Measurements from ENCODE around the gene NOC3L. TPM values are rescaled to one million over a fixed set of nuclear protein-coding genes. Genes with fewer than 3 reads are reported as not detected.

NOC3L gene
- total and polyA plus RNA-seq, 2 donors (not counting 1 experiment from before 2014, with no cell fraction given): 10.2 to 42.0 TPM

DNA sequence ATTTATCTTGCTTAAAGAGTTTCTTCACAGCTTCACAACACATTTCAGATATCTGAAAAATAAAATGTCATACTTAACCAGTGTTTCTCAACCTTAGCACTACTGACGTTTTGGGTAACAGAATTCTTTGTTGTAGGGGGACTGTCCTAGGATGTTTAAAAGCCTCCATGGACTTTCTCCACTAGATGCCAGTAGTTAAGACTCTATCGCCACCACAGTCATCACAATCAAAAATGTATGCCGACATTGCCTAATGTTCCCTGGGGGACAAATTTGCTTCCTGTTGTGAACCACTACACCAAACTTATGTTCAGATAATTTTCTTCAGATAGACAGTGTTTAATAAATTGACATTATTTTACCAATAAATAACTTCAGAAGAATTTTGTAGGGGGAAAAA, 13.4 kb downstream of the NOC3L start:
- Histone ChIP-seq H3K36me3 (replicated peaks in 1 of 2; ENCODE audit: control extremely low read depth in 1 of 2, control insufficient read depth in 1 of 2, extremely low read depth in 1 of 2, insufficient read depth in 2 of 2, low read length in 1 of 2) (peaks cover 23 to 56% of the 10 kb centered on the region in 2 experiments), H3K27me3 (replicated peaks in 1 of 4; ENCODE audit: control extremely low read depth in 1 of 4, control insufficient read depth in 3 of 4, insufficient read depth in 4 of 4, low read length in 3 of 4) (no peaks in the 10 kb centered on the region), H3K4me3 (ENCODE audit: control extremely low read depth in 1 of 5, extremely low read depth in 1 of 5, insufficient read depth in 1 of 5, low read depth in 2 of 5, low read length in 4 of 5) (no peak overlapping the region), H4K20me1 (ENCODE audit: control insufficient read depth, insufficient read depth, low read length, poor library complexity, severe bottlenecking) (no peaks in the 10 kb centered on the region), H3K79me2 (ENCODE audit: control insufficient read depth, insufficient read depth, low read length) (no peaks in the 10 kb centered on the region), H3K4me1 (ENCODE audit: control insufficient read depth in 2 of 2, insufficient read depth in 2 of 2, low read length in 2 of 2) (peaks cover 8 to 12% of the 10 kb centered on the region in 2 donors), H3K9ac (ENCODE audit: low read length) (no peak overlapping the region), H3K27ac (ENCODE audit: low read length in 2 of 2) (peak overlapping the region in 1 of 2 donors; percentile 30), H2AFZ (ENCODE audit: insufficient read depth, low read depth, low read length, poor library complexity, severe bottlenecking) (no peak overlapping the region), H3K9me3 (ENCODE audit: control extremely low read depth in 1 of 3, control insufficient read depth in 2 of 3, insufficient read depth in 1 of 3, low read length in 2 of 3) (no peaks in the 10 kb centered on the region), H3K4me2 (replicated peaks; ENCODE audit: low read depth, low read length, poor library complexity, severe bottlenecking) (no peak overlapping the region)
- H3K9me3 Mint-ChIP-seq (ENCODE audit: insufficient read depth): no peaks in the 10 kb centered on the region
- no peak for DNase-seq
- POLR2A ChIA-PET: no interaction called here
- H3K27ac Mint-ChIP-seq: no peak overlapping the region
- CTCF ChIA-PET: interaction anchor here (1.2 to 1.9 kb wide), 2 partner anchors 16 to 53 kb away, joined by 3 to 6 read pairs; partner anchors contain the start of gene TBC1D12
- H3K4me3 Mint-ChIP-seq: no peak overlapping the region
- intact Hi-C loops (cut with micrococcal nuclease): loop anchor here (10.0 kb wide), 1 partner anchor 55 kb away; the partner anchor contains the start of gene TBC1D12
- no peaks in the 10 kb centered on the region for H3K27me3 Mint-ChIP-seq
- peaks cover 12% of the 10 kb centered on the region for H3K4me1 Mint-ChIP-seq
- no peak for ATAC-seq (ENCODE audit: low read depth)
- WGBS (ENCODE audit: insufficient coverage): no CpG with 5 or more reads among the region's 3 CpGs
- TF ChIP-seq, protein P1, sequence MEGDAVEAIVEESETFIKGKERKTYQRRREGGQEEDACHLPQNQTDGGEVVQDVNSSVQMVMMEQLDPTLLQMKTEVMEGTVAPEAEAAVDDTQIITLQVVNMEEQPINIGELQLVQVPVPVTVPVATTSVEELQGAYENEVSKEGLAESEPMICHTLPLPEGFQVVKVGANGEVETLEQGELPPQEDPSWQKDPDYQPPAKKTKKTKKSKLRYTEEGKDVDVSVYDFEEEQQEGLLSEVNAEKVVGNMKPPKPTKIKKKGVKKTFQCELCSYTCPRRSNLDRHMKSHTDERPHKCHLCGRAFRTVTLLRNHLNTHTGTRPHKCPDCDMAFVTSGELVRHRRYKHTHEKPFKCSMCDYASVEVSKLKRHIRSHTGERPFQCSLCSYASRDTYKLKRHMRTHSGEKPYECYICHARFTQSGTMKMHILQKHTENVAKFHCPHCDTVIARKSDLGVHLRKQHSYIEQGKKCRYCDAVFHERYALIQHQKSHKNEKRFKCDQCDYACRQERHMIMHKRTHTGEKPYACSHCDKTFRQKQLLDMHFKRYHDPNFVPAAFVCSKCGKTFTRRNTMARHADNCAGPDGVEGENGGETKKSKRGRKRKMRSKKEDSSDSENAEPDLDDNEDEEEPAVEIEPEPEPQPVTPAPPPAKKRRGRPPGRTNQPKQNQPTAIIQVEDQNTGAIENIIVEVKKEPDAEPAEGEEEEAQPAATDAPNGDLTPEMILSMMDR (IDR thresholded peaks at IDR 0.05): no peak
- TF ChIP-seq EZH2 (IDR thresholded peaks at IDR 0.05; ENCODE audit: borderline replicate concordance, insufficient read depth, low read depth, low read length, poor library complexity, severe bottlenecking): no peak

DNA sequence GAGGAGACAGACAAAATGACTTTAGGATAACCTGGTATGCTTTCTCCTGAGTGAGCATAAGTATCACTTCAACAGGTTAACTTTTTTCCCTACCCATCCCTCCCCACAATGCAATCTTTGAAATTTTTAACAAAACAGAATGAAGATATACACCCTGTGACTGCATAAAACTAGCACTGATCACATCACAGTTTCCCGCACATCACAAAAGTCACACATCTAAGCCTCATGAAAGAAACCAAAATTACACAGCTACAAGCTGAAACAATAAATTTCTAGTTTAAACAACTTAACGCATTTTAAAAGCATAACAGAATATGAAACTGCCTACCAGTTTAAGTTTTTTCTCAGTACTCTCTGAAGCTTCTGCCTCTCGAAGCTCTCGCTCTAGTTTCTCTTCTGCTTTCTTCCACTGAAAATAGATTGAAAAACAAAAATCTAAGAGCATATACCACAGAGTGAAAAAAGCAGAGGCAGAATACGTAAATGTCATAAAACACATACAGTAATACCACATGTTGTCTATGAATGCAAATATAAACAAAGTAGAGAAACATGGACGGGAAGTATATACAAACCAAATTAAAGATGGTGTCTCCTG, 18.1 kb downstream of the NOC3L start:
- ChIA-PET CTCF (interaction anchor here (0.8 to 3.2 kb wide), 8 partner anchors 9 to 99 kb away, joined by 3 to 23 read pairs (median 4); partner anchors contain the start of gene NOC3L), POLR2A (interaction anchor here (1.0 kb wide), 1 partner anchor 18 kb away, joined by 6 read pairs; the partner anchor contains the start of gene NOC3L)
- peak overlapping the region; percentile 93 for H3K27ac Mint-ChIP-seq
- peak overlapping the region; percentile 89 for H3K4me3 Mint-ChIP-seq
- WGBS (ENCODE audit: insufficient coverage): 30% methylated on average over 4 of the region's 6 CpGs
- no peaks in the 10 kb centered on the region for H3K27me3 Mint-ChIP-seq
- peaks cover 17 to 25% of the 10 kb centered on the region in 2 donors for H3K4me1 ChIP-seq (ENCODE audit: control insufficient read depth in 2 of 2, insufficient read depth in 2 of 2, low read length in 2 of 2)
- no peaks in the 10 kb centered on the region for H3K9me3 ChIP-seq (ENCODE audit: control extremely low read depth in 1 of 3, control insufficient read depth in 2 of 3, insufficient read depth in 1 of 3, low read length in 2 of 3)
- DNase-seq: peak; percentile 70
- peaks cover 16 to 46% of the 10 kb centered on the region in 2 experiments for H3K36me3 ChIP-seq (replicated peaks in 1 of 2; ENCODE audit: control extremely low read depth in 1 of 2, control insufficient read depth in 1 of 2, extremely low read depth in 1 of 2, insufficient read depth in 2 of 2, low read length in 1 of 2)
- H3K4me2 ChIP-seq (replicated peaks; ENCODE audit: low read depth, low read length, poor library complexity, severe bottlenecking): peak overlapping the region; percentile 63
- H2AFZ ChIP-seq (ENCODE audit: insufficient read depth, low read depth, low read length, poor library complexity, severe bottlenecking): peak overlapping the region; percentile 42
- no peak for TF ChIP-seq EZH2 (IDR thresholded peaks at IDR 0.05; ENCODE audit: borderline replicate concordance, insufficient read depth, low read depth, low read length, poor library complexity, severe bottlenecking)
- TF ChIP-seq, protein P1 (IDR thresholded peaks at IDR 0.05): no peak
- no peaks in the 10 kb centered on the region for H3K9me3 Mint-ChIP-seq (ENCODE audit: insufficient read depth)
- H3K9ac ChIP-seq (ENCODE audit: low read length): peak overlapping the region; percentile 58
- peak overlapping the region; percentile 70 to 82 for H3K27ac ChIP-seq (ENCODE audit: low read length in 2 of 2)
- peaks cover 26% of the 10 kb centered on the region for H3K4me1 Mint-ChIP-seq
- H3K79me2 ChIP-seq (ENCODE audit: control insufficient read depth, insufficient read depth, low read length): peaks cover 21% of the 10 kb centered on the region
- H3K4me3 ChIP-seq (ENCODE audit: control extremely low read depth in 1 of 5, extremely low read depth in 1 of 5, insufficient read depth in 1 of 5, low read depth in 2 of 5, low read length in 4 of 5): peak overlapping the region in 4 of 5 experiments; percentile 20 to 52 (median 36)
- peak; percentile 85 for ATAC-seq (ENCODE audit: low read depth)
- intact Hi-C loops (cut with micrococcal nuclease): loop anchor here (1.0 to 10.0 kb wide), 2 partner anchors 18 to 60 kb away; partner anchors contain the start of genes NOC3L and TBC1D12
- no peaks in the 10 kb centered on the region for H4K20me1 ChIP-seq (ENCODE audit: control insufficient read depth, insufficient read depth, low read length, poor library complexity, severe bottlenecking)
- no peaks in the 10 kb centered on the region for H3K27me3 ChIP-seq (replicated peaks in 1 of 4; ENCODE audit: control extremely low read depth in 1 of 4, control insufficient read depth in 3 of 4, insufficient read depth in 4 of 4, low read length in 3 of 4)

All from B cell (primary cell).